Skeletal muscle tissue (tissue), 4 donors: ENCODE measurements around the gene MYH11. TPM values are rescaled to one million over a fixed set of nuclear protein-coding genes. Genes with fewer than 3 reads are reported as not detected.

Source experiments
- H3K27ac ChIP-seq: one replicate; pipeline ENCODE4 v1.7.0; 2013; ENCODE audit warnings: mild to moderate bottlenecking, low read depth, low read length, inconsistent platforms
- H3K27me3 ChIP-seq, 3 donors: one replicate each; pipeline ENCODE4 v1.7.0; 2013; ENCODE audit warnings: low read length in 3 of 3; ENCODE audit not compliant: control insufficient read depth in 3 of 3, insufficient read depth in 3 of 3
- H3K36me3 ChIP-seq, 3 donors: one replicate each; pipeline ENCODE4 v1.7.0; 2013; ENCODE audit warnings: low read length in 3 of 3; ENCODE audit not compliant: control insufficient read depth in 3 of 3, insufficient read depth in 3 of 3
- H3K4me1 ChIP-seq, 3 donors: one replicate each; pipeline ENCODE4 v1.7.0; 2013; ENCODE audit warnings: low read length in 3 of 3, mild to moderate bottlenecking in 3 of 3; ENCODE audit not compliant: control insufficient read depth in 3 of 3, insufficient read depth in 3 of 3
- H3K4me3 ChIP-seq, 3 donors: one replicate each; pipeline ENCODE4 v1.7.0; 2013; ENCODE audit warnings: low read length in 3 of 3
- H3K9ac ChIP-seq, 3 donors: one replicate each; pipeline ENCODE4 v1.7.0; 2013; ENCODE audit warnings: low read length in 3 of 3, mild to moderate bottlenecking in 3 of 3, moderate library complexity in 2 of 3, low read depth in 1 of 3
- H3K9me3 ChIP-seq, 3 donors: one replicate each; pipeline ENCODE4 v1.7.0; 2013; ENCODE audit warnings: low read length in 3 of 3; ENCODE audit not compliant: control insufficient read depth in 3 of 3
- total RNA-seq: library from RNA; depleted of rRNA; stranded (reverse); fragments of >200 nt; gene quantifications from one replicate; pipeline ENCODE4 v1.2.3, GENCODE V29; 2014
- donor health status: Osteomylitis.

MYH11 gene
- total RNA-seq, 1 donor from 2014 or later: 23.0 TPM

- Histone ChIP-seq H3K9ac (no peak overlapping the region), H3K4me1 (peaks cover 2 to 6% (median 5%) of the 10 kb centered on the region in 3 donors), H3K9me3 (no peaks in the 10 kb centered on the region), H3K27ac (no peak overlapping the region), H3K4me3 (no peak overlapping the region), H3K36me3 (peaks cover 16 to 23% (median 20%) of the 10 kb centered on the region in 3 donors), H3K27me3 (no peaks in the 10 kb centered on the region)
Measured at GRCh38 chr16:15879255-15879811, 22.5 kb upstream of the MYH11 start.

DNA sequence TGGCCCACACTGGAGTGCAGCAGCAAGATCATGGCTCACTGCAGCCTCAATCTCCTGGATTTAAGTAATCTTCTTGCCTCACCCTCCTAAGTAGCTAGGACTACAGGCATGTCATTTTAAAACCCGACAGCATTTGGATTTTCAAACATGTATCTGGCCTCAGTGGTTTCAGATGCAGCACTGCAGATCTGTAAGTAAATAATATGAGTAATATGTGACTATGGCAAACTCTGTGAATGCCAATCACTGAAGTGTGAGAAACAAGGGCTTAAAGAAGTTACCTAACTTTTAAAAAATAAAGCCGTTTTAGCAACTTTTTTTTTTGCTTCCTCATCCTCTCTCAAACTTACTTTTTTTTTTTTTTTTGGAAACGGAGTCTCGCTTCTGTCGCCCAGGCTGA is 19.7 kb upstream of the MYH11 start:
- no peaks in the 10 kb centered on the region for H3K9me3 ChIP-seq
- H3K36me3 ChIP-seq: peaks cover 12 to 24% (median 19%) of the 10 kb centered on the region in 3 donors

DNA sequence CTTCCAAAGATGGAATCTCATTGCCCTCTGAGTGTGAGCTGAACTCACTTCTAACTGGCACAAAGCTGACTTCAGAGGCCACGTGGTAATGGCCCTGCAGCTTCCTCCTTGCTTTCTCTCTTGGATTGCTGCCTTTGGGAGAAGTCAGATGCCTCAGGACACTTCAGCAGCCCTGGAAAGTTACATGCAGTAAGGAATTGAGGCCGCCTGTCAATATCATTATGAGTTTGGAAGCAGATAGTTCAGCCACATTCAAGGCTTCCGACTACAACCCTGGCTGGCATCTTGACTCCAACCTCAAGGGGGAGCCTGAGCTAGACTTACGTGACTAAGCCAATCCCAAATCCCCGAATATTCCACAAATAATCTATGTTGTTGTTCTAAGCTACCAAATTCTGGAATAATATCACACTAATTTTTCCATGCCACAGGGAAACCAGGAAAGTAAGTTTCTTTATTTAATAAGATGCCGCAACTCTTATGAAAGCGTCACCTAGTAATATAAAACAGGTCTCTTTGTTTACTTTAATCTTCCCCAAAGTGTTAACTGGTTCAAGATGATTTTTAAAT is 18.0 kb upstream of the MYH11 start:
- H3K36me3 ChIP-seq: peaks cover 9 to 30% (median 29%) of the 10 kb centered on the region in 3 donors
- no peaks in the 10 kb centered on the region for H3K27me3 ChIP-seq
- H3K4me3 ChIP-seq: no peak overlapping the region
- H3K9me3 ChIP-seq: no peaks in the 10 kb centered on the region
- peak overlapping the region; percentile 21 for H3K27ac ChIP-seq
- H3K4me1 ChIP-seq: peaks cover 2 to 6% (median 5%) of the 10 kb centered on the region in 3 donors
- peak overlapping the region in 1 of 3 donors; percentile 47 for H3K9ac ChIP-seq

More for the DNA sequence above, 19.7 kb upstream of the MYH11 start:
- Histone ChIP-seq H3K4me1 (peaks cover 2 to 6% (median 5%) of the 10 kb centered on the region in 3 donors), H3K4me3 (no peak overlapping the region), H3K27me3 (no peaks in the 10 kb centered on the region), H3K27ac (no peak overlapping the region), H3K9ac (no peak overlapping the region)

- no peaks in the 10 kb centered on the region for H3K9me3 ChIP-seq
- H3K27me3 ChIP-seq: no peaks in the 10 kb centered on the region
- H3K4me3 ChIP-seq: no peak overlapping the region
- H3K4me1 ChIP-seq: peaks cover 2 to 6% (median 5%) of the 10 kb centered on the region in 3 donors
- no peak overlapping the region for H3K27ac ChIP-seq
- H3K36me3 ChIP-seq: peaks cover 9 to 36% (median 31%) of the 10 kb centered on the region in 3 donors
- H3K9ac ChIP-seq: no peak overlapping the region
Measured at GRCh38 chr16:15873737-15874136, 16.9 kb upstream of the MYH11 start.

- Histone ChIP-seq H3K27ac (no peak overlapping the region), H3K4me1 (peaks cover 2 to 6% (median 5%) of the 10 kb centered on the region in 3 donors), H3K27me3 (no peaks in the 10 kb centered on the region), H3K9me3 (no peaks in the 10 kb centered on the region), H3K4me3 (no peak overlapping the region), H3K9ac (no peak overlapping the region), H3K36me3 (peaks cover 6 to 37% (median 29%) of the 10 kb centered on the region in 3 donors)
Measured at GRCh38 chr16:15873301-15873700, 16.5 kb upstream of the MYH11 start.

- Histone ChIP-seq H3K9me3 (no peaks in the 10 kb centered on the region), H3K27ac (no peak overlapping the region), H3K4me1 (peaks cover 2 to 5% (median 4%) of the 10 kb centered on the region in 3 donors), H3K36me3 (peaks cover 7 to 42% (median 39%) of the 10 kb centered on the region in 3 donors), H3K9ac (no peak overlapping the region), H3K27me3 (no peaks in the 10 kb centered on the region), H3K4me3 (no peak overlapping the region)
Measured at GRCh38 chr16:15870011-15870410, 13.2 kb upstream of the MYH11 start.

- H3K4me3 ChIP-seq: no peak overlapping the region
- H3K4me1 ChIP-seq: no peaks in the 10 kb centered on the region
- H3K9me3 ChIP-seq: no peaks in the 10 kb centered on the region
- H3K36me3 ChIP-seq: peaks cover 3 to 31% (median 30%) of the 10 kb centered on the region in 3 donors
- H3K27ac ChIP-seq: no peak overlapping the region
- no peaks in the 10 kb centered on the region for H3K27me3 ChIP-seq
- no peak overlapping the region for H3K9ac ChIP-seq
Measured at GRCh38 chr16:15866451-15866850, 9.6 kb upstream of the MYH11 start.

DNA sequence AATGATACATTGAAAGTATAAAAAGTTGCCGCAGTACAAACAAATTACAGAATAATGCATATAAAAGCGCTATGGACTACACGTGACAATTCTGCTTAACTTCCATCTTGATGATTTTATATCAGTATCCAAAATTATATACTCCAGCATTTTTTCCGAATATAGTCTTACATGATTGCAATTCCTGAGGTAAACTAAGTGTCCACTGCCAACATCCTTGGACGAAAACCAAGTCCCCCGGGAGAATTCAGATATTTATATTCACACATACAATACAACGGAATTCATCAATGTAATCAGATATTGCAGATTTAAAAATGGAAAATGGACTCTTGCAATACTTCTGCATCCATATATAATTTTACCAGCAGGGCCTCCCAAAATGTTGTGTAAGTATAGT is 8.9 kb upstream of the MYH11 start:
- Histone ChIP-seq H3K9me3 (no peaks in the 10 kb centered on the region), H3K27ac (no peak overlapping the region), H3K27me3 (no peaks in the 10 kb centered on the region), H3K36me3 (peaks cover 3 to 28% (median 24%) of the 10 kb centered on the region in 3 donors), H3K4me1 (no peaks in the 10 kb centered on the region), H3K9ac (no peak overlapping the region), H3K4me3 (no peak overlapping the region)

GRCh38 chr16:15864939-15865338 is 8.1 kb upstream of the MYH11 start:
- no peak overlapping the region for H3K27ac ChIP-seq
- no peaks in the 10 kb centered on the region for H3K27me3 ChIP-seq
- H3K4me3 ChIP-seq: no peak overlapping the region
- H3K9ac ChIP-seq: no peak overlapping the region
- no peaks in the 10 kb centered on the region for H3K9me3 ChIP-seq
- H3K4me1 ChIP-seq: no peaks in the 10 kb centered on the region
- peaks cover 3 to 20% (median 20%) of the 10 kb centered on the region in 3 donors for H3K36me3 ChIP-seq

DNA sequence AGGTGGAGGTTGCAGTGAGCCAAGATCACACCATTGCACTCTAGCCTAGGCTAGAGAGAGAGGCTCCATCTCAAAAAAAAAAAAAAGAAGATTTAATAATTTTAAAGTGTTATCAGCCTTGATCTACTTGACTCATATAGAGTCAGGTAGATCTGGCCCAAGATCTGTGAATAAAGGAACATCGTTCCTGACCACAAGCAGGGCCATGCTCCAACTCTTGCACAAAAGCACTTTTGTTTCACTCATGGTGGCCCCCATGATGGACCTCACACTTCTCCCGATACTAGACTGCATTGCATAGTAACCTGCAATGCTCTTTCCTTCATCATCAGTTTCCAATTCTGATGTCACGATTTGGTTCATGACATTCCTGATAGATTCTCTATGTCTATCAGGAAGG is 5.2 kb upstream of the MYH11 start:
- Histone ChIP-seq H3K27me3 (peaks cover 5 to 10% (median 7%) of the 10 kb centered on the region in 3 donors), H3K36me3 (peaks cover 3 to 15% (median 12%) of the 10 kb centered on the region in 3 donors), H3K4me1 (peaks cover 10% of the 10 kb centered on the region in 3 donors), H3K9ac (no peak overlapping the region), H3K27ac (no peak overlapping the region), H3K9me3 (no peaks in the 10 kb centered on the region), H3K4me3 (no peak overlapping the region)
